Lung (tissue), 12 donors: ENCODE measurements around the gene MTUS2. TPM values are rescaled to one million over a fixed set of nuclear protein-coding genes. Genes with fewer than 3 reads are reported as not detected.

ENCODE experiments used
- ATAC-seq: fragments of 200-7000 bp; cut with Tn5 transposase; one replicate; pipeline ENCODE4 v1.9.1; 2020; ENCODE audit warnings: moderate number of reproducible peaks; ENCODE audit not compliant: insufficient read depth, low FRiP score
- DNase-seq, 3 donors: peaks; one replicate each; pipeline ENCODE4 v3.0.0-alpha.2; 2013 to 2017
- H3K27ac ChIP-seq, 2 donors: one replicate each; pipeline ENCODE4 v1.5.1; 2013; ENCODE audit warnings: mild to moderate bottlenecking in 2 of 2, moderate library complexity in 2 of 2, control low read depth in 1 of 2, inconsistent platforms in 1 of 2, low read depth in 1 of 2, low read length in 1 of 2
- H3K27me3 ChIP-seq, 3 donors: one replicate each; pipeline ENCODE4 v1.5.1; 2013; ENCODE audit warnings: low read length in 2 of 3; ENCODE audit not compliant: control insufficient read depth in 3 of 3, insufficient read depth in 3 of 3
- H3K36me3 ChIP-seq, 4 donors: one replicate each; pipeline ENCODE4 v1.5.1; 2013; ENCODE audit warnings: low read length in 4 of 4, mild to moderate bottlenecking in 1 of 4, moderate library complexity in 1 of 4; ENCODE audit not compliant: control insufficient read depth in 4 of 4, insufficient read depth in 4 of 4
- H3K4me1 ChIP-seq, 5 donors: one replicate each; pipeline ENCODE4 v1.5.1; 2013; ENCODE audit warnings: low read length in 5 of 5, mild to moderate bottlenecking in 2 of 5, moderate library complexity in 1 of 5; ENCODE audit not compliant: control insufficient read depth in 5 of 5, insufficient read depth in 5 of 5
- H3K4me3 ChIP-seq: one replicate; pipeline ENCODE4 v1.5.1; 2013; ENCODE audit warnings: mild to moderate bottlenecking, control low read depth, moderate library complexity
- H3K9ac ChIP-seq, 2 donors: one replicate each; pipeline ENCODE4 v1.5.1; 2013; ENCODE audit warnings: low read length in 2 of 2, control low read depth in 1 of 2; ENCODE audit not compliant: insufficient read depth in 1 of 2
- H3K9me3 ChIP-seq, 4 donors: one replicate each; pipeline ENCODE4 v1.5.1; 2013; ENCODE audit warnings: low read length in 3 of 4, mild to moderate bottlenecking in 1 of 4, moderate library complexity in 1 of 4; ENCODE audit not compliant: control insufficient read depth in 4 of 4, insufficient read depth in 3 of 4
- CTCF ChIP-seq: IDR thresholded peaks from 2 replicates; pipeline ENCODE4 v1.5.1; 2012; ENCODE audit warnings: mild to moderate bottlenecking; ENCODE audit errors: control extremely low read depth, extremely low read depth
- WGBS, 2 donors: extraction: QIAGEN DNeasy Blood & Tissue Kit; methylation state at CpG; one replicate each; pipeline ENCODE4 v1.1.7; 2013; 5-methylcytosine and 5-hydroxymethylcytosine counted together
- polyA plus RNA-seq, 2 donors: library from polyadenylated mRNA; stranded (reverse); fragments of 200-250 nt; gene quantifications; one replicate each; pipeline ENCODE4 v1.2.1, GENCODE V29; 2013
- total RNA-seq, 2 donors: library from RNA; depleted of rRNA in 1 of 2; stranded (reverse); fragments of >200 nt in 1 of 2; gene quantifications; one replicate each; pipeline ENCODE4 v1.2.1, GENCODE V29; 2014 to 2021
- donor health status: control.
- donor health status: control.
- donor health status: Bipolar disorder and iron deficiency.
- donor health status: healthy.
- donor health status: DM: yes; HTN: yes; CAD: no.

The MTUS2 gene
- total and polyA plus RNA-seq, 4 donors, result 0.03 to 0.54 (median 0.08) TPM

- no peak overlapping the region for H3K9ac ChIP-seq
- no peak overlapping the region for H3K4me3 ChIP-seq
- H3K27me3 ChIP-seq, result peaks cover 0 to 3% (median 0%) of the 10 kb centered on the region in 3 donors
- TF ChIP-seq CTCF, result no peak
- DNase-seq (no peak), ATAC-seq (no peak)
- no peak overlapping the region for H3K27ac ChIP-seq
- H3K9me3 ChIP-seq, result peaks cover 0 to 4% (median 0%) of the 10 kb centered on the region in 4 donors
- 75 to 82% methylated on average over 4 of the region's 4 CpGs for WGBS, 2 donors
- H3K4me1 ChIP-seq, result no peaks in the 10 kb centered on the region
- no peaks in the 10 kb centered on the region for H3K36me3 ChIP-seq
These were observed 559.1 kb downstream of the MTUS2 start for GRCh38 chr13:29379281-29379680.

- ATAC-seq (no peak), DNase-seq (no peak)
- Histone ChIP-seq H3K4me1 (no peaks in the 10 kb centered on the region), H3K27me3 (peaks cover 0 to 3% (median 0%) of the 10 kb centered on the region in 3 donors), H3K27ac (no peak overlapping the region), H3K4me3 (no peak overlapping the region), H3K36me3 (no peaks in the 10 kb centered on the region), H3K9ac (no peak overlapping the region), H3K9me3 (peaks cover 0 to 4% (median 0%) of the 10 kb centered on the region in 4 donors)
- no peak for TF ChIP-seq CTCF
- 0 to 22% methylated on average over 1 of the region's 1 CpG for WGBS, 2 donors
These were observed 559.7 kb downstream of the MTUS2 start for GRCh38 chr13:29379865-29380264.

GRCh38 chr13:29382021-29382420 is 561.9 kb downstream of the MTUS2 start:
- DNase-seq (no peak), ATAC-seq (no peak)
- Histone ChIP-seq H3K9ac (no peak overlapping the region), H3K36me3 (no peaks in the 10 kb centered on the region), H3K9me3 (peaks cover 0 to 4% (median 0%) of the 10 kb centered on the region in 4 donors), H3K27me3 (peaks cover 0 to 3% (median 0%) of the 10 kb centered on the region in 3 donors), H3K4me1 (peaks cover 0 to 4% (median 0%) of the 10 kb centered on the region in 5 donors), H3K4me3 (no peak overlapping the region), H3K27ac (no peak overlapping the region)
- WGBS, 2 donors, result 93 to 96% methylated on average over 6 of the region's 6 CpGs
- TF ChIP-seq CTCF, result no peak

- H3K27me3 ChIP-seq, result no peaks in the 10 kb centered on the region
- H3K4me3 ChIP-seq, result no peak overlapping the region
- WGBS, 2 donors, result 74 to 80% methylated on average over 5 of the region's 5 CpGs
- peaks cover 0 to 4% (median 0%) of the 10 kb centered on the region in 4 donors for H3K9me3 ChIP-seq
- peaks cover 0 to 4% (median 0%) of the 10 kb centered on the region in 5 donors for H3K4me1 ChIP-seq
- H3K36me3 ChIP-seq, result no peaks in the 10 kb centered on the region
- ATAC-seq (no peak), DNase-seq (no peak)
- TF ChIP-seq CTCF, result no peak
- no peak overlapping the region for H3K9ac ChIP-seq
- no peak overlapping the region for H3K27ac ChIP-seq
These were observed 563.3 kb downstream of the MTUS2 start for GRCh38 chr13:29383476-29383875.
